22Rv1 (cell line): ENCODE measurements around the gene GIGYF1.
A peak's percentile ranks its signal among the peaks of the same experiment; 100 is the strongest.
"Not testable (repeated sequence)": the region's sequence is repeated elsewhere in the genome, so short reads cannot be mapped to it uniquely, and the experiment has no call there.

ENCODE experiments used
- H3K27ac ChIP-seq: fragments of 450-650 bp; 2 replicates; pipeline ENCODE4 v1.5.1; 2017
- CTCF ChIP-seq: fragments of 450-650 bp; IDR thresholded peaks from 2 replicates; pipeline ENCODE4 v1.5.1; 2017; ENCODE audit warnings: mild to moderate bottlenecking
- ZFX ChIP-seq: fragments of 450-650 bp; IDR thresholded peaks from 2 replicates; pipeline ENCODE4 v1.6.1; 2017; ENCODE audit warnings: antibody characterized with exemption, borderline replicate concordance

GIGYF1 gene

GRCh38 chr7:100705753-100706671 is 12.0 kb upstream of the GIGYF1 start, which contains the start of gene POP7:
TSS of gene POP7 (plus strand) at chr7:100706121. CDS start at chr7:100706831, 710 bp downstream.
- TF ChIP-seq CTCF (no peak), ZFX (no peak)

GRCh38 chr7:100705320-100705752 is 11.3 kb upstream of the GIGYF1 start:
- TF ChIP-seq CTCF (peak; percentile 99), ZFX (no peak)
- peak overlapping the region; percentile 86 for H3K27ac ChIP-seq

More at GRCh38 chr7:100705753-100706671, 12.0 kb upstream of the GIGYF1 start, which contains the start of gene POP7:
- H3K27ac ChIP-seq, result peak within 1 kb of the TSS; percentile 86

GRCh38 chr7:100701089-100701488 is 7.0 kb upstream of the GIGYF1 start:
- not testable (repeated sequence) for H3K27ac ChIP-seq

GRCh38 chr7:100699018-100699417 is 5.0 kb upstream of the GIGYF1 start:
- H3K27ac ChIP-seq, result no peak overlapping the region
- no peak for TF ChIP-seq CTCF
- no peak for TF ChIP-seq ZFX

- TF ChIP-seq ZFX (no peak), CTCF (no peak)
- H3K27ac ChIP-seq, result 0 out of 2 replicates have a peak overlapping the region, but pooled peaks have one; percentile 15
These were observed 2.1 kb upstream of the GIGYF1 start for GRCh38 chr7:100696123-100696521.

- H3K27ac ChIP-seq, result peak overlapping the region; percentile 81
These were observed 545 bp downstream of the GIGYF1 start for GRCh38 chr7:100693312-100694097.

GRCh38 chr7:100692578-100692961 is 1.5 kb downstream of the GIGYF1 start:
- H3K27ac ChIP-seq, result peak overlapping the region; percentile 81
- TF ChIP-seq ZFX (no peak), CTCF (no peak)

More at GRCh38 chr7:100693312-100694097, 545 bp downstream of the GIGYF1 start:
- TF ChIP-seq ZFX (no peak), CTCF (no peak)
